ENCODE data around the gene TFAP2A. TPM values are rescaled to one million over a fixed set of nuclear protein-coding genes. Genes with fewer than 3 reads are reported as not detected.

The TFAP2A gene
- total and polyA plus RNA-seq, 12 donors: 0.18 to 0.84 (median 0.49) TPM; not detected in 2

- intact Hi-C loops (cut with DNase I): loop anchor here in 1 of 2 donors (10.0 kb wide), 1 partner anchor 1438 kb away; no protein-coding TSS in a partner anchor
Observed at GRCh38 chr6:10422737-10423034, 7.8 kb upstream of the TFAP2A start.

GRCh38 chr6:10421921-10422736 lies 7.3 kb upstream of the TFAP2A start:
- peaks cover 9 to 14% of the 10 kb centered on the region in 2 donors for H3K4me1 ChIP-seq (replicated peaks in 1 of 2)
- H3K27me3 ChIP-seq: peaks cover 87% of the 10 kb centered on the region
- intact Hi-C loops (cut with DNase I): loop anchor here in 1 of 2 donors (10.0 kb wide), 1 partner anchor 1437 kb away; no protein-coding TSS in a partner anchor

More at GRCh38 chr6:10422737-10423034, 7.8 kb upstream of the TFAP2A start:
- Histone ChIP-seq H3K9me3 (replicated peaks in 1 of 3) (no peaks in the 10 kb centered on the region), H3K4me3 (no peak overlapping the region), H3K4me1 (replicated peaks in 1 of 2) (peaks cover 9 to 14% of the 10 kb centered on the region in 2 donors), H3K27ac (no peak overlapping the region), H3K36me3 (replicated peaks in 1 of 2) (no peaks in the 10 kb centered on the region), H3K27me3 (peaks cover 81% of the 10 kb centered on the region)
- 12 to 26% (median 17%) methylated on average over 7 of the region's 7 CpGs for WGBS, 4 donors
- TF ChIP-seq POLR2A (IDR thresholded peaks at IDR 0.05) (no peak), CTCF (IDR thresholded peaks at IDR 0.05) (no peak)
- no peak for DNase-seq

GRCh38 chr6:10421158-10421920 lies 6.5 kb upstream of the TFAP2A start:
- Histone ChIP-seq H3K9me3 (replicated peaks in 1 of 3) (no peaks in the 10 kb centered on the region), H3K27me3 (peaks cover 95% of the 10 kb centered on the region), H3K36me3 (replicated peaks in 1 of 2) (no peaks in the 10 kb centered on the region), H3K4me3 (no peak overlapping the region), H3K27ac (no peak overlapping the region), H3K4me1 (replicated peaks in 1 of 2) (peaks cover 9 to 13% of the 10 kb centered on the region in 2 donors)
- no peak for TF ChIP-seq POLR2A (IDR thresholded peaks at IDR 0.05)
- no peak for TF ChIP-seq CTCF (IDR thresholded peaks at IDR 0.05)
- no peak for DNase-seq
- WGBS, 4 donors: 4 to 6% (median 5%) methylated on average over 38 to 47 of the region's 47 CpGs
- intact Hi-C loops (cut with DNase I): loop anchor here in 1 of 2 donors (10.0 kb wide), 1 partner anchor 1437 kb away; no protein-coding TSS in a partner anchor

More at GRCh38 chr6:10421921-10422736, 7.3 kb upstream of the TFAP2A start:
- H3K27ac ChIP-seq: no peak overlapping the region
- no peaks in the 10 kb centered on the region for H3K36me3 ChIP-seq (replicated peaks in 1 of 2)
- DNase-seq: no peak
- no peak for TF ChIP-seq CTCF (IDR thresholded peaks at IDR 0.05)
- TF ChIP-seq POLR2A (IDR thresholded peaks at IDR 0.05): no peak
- no peaks in the 10 kb centered on the region for H3K9me3 ChIP-seq (replicated peaks in 1 of 3)
- 5 to 23% (median 9%) methylated on average over 8 to 39 of the region's 39 CpGs for WGBS, 4 donors
- no peak overlapping the region for H3K4me3 ChIP-seq

GRCh38 chr6:10420546-10421157 lies 5.8 kb upstream of the TFAP2A start:
- no peaks in the 10 kb centered on the region for H3K36me3 ChIP-seq (replicated peaks in 1 of 2)
- TF ChIP-seq CTCF (IDR thresholded peaks at IDR 0.05) (no peak), POLR2A (IDR thresholded peaks at IDR 0.05) (no peak)
- H3K4me3 ChIP-seq: no peak overlapping the region
- H3K9me3 ChIP-seq (replicated peaks in 1 of 3): no peaks in the 10 kb centered on the region
- intact Hi-C loops (cut with DNase I): loop anchor here in 1 of 2 donors (10.0 kb wide), 1 partner anchor 1436 kb away; no protein-coding TSS in a partner anchor
- H3K27ac ChIP-seq: no peak overlapping the region
- no peak for DNase-seq
- peaks cover 96% of the 10 kb centered on the region for H3K27me3 ChIP-seq
- H3K4me1 ChIP-seq (replicated peaks in 1 of 2): peaks cover 3 to 6% of the 10 kb centered on the region in 2 donors
- WGBS, 4 donors: 8 to 18% (median 9%) methylated on average over 16 to 21 of the region's 21 CpGs

Data from adrenal gland (tissue), 12 donors.